Inflammatory macrophage treated with lipopolysaccharide for 1 hour (primary cell): Measurements from ENCODE around the gene PPP2R2C.
A peak's percentile ranks its signal among the peaks of the same experiment; 100 is the strongest.

Experiments used
- DNase-seq, 2 donors: peaks; one replicate each; pipeline ENCODE4 v3.0.0-alpha.2; 2020 to 2022

PPP2R2C gene

DNA sequence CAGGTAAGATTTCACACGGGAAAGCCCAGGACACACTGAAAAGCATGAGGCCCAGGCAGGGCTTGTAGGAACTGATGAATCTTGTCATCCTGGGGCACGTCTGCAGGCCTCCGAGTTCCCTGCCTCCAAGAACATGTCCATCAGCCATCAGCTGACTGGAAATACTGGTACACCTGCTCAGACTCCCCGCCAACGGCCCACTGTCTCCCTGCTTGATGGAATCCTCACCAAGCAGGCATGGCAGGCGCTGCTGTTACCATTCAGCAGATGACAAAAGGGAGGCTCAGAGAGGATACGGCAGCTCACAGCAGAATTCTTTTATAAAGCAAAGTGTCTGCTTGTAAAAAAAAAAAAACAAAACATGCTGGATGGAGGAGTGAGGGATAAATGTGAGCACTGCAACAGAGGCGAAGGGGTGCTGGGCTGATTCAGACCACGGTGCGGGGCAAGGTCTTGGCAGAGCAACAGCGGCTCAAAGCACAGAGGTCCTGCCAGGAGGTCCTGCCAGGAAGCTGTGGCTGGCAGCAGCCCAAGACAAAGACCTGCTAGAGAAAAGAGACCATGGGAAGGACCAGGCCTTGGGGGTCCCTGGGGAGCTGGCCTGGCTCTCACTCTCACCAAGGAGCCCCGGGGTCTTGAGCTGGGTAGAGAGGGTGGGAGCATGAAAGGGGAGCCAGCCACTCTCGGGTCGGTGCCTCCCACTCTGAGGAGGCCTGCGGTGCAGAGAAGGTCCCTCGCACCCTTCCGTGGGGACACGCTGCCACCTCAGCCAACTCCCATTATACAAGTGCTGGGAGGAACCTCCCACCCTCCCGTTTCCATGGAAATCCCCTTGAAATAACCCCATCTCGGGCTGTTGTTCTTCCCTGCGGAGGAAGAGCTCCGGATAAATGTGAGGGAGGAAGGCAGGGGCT is 25.6 kb downstream of the PPP2R2C start:
- DNase-seq: no peak

DNA sequence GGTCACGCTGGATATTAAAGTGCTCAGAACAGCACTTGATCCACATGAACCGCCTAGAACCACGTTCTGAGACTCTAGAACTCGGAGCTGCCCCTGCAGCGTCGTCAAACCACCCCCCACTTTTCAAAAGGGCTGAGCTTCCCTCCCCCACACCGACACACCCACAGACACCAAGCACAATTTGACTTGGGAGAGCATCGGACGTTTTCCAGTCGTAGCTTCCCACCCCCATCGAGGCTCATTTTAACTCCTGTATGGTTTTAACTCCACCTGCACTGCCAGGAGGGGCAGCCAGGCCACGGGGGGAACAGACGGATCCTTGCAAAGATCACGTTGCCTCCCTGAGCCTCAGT is 26.3 kb downstream of the PPP2R2C start:
- no peak for DNase-seq

DNA sequence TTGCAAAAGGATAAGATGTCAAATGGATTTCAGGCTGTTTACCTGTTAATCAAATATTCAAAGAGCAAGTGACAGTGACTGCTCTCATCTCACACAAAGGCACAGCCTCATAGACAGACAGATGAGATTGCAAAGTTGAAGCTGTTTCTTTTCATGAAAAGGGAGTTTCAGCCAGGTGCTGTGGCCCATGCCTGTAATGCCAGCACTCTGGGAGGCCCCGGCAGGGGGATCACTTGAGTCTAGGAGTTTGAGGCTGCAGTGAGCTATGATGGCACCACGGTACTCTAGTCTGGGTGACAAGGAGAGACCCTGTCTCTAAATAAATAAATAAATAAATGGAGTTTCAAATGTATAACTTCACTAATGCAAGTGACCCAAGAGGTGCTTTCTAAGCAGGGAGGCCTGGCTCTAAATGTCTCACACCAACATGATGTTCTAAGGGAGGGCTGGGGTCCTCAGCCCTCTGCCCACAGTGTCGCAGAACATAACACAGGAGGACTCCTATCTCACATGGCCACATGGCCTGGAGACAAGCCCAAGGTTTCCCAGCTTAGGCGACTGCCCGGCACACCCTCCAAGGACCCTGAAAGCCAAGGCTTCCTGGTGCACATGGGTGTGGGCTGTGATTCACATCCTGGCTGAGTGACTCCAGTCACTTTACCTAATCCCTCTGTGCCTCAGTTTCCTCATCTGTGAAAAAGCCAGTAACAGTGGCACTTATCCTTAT is 26.8 kb downstream of the PPP2R2C start:
- DNase-seq: no peak

DNA sequence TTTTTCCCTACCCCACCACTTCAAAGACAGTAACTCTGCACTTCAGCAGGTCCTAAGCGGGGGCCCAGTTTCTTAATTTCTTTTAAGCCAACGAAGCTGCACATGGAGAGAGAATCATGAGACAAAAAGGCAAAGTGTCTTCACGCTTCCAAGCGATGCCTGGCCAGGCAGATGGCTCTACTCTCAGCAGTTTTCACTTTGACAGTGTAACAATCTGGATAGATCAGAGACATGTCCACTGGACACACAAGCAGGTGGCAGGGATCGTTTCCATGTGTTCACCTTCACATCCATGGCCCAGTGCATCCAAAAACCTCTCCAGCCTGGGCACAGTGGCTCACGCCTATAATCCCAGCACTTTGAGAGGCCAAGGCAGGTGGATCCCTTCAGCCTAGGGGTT is 27.8 kb downstream of the PPP2R2C start:
- no peak for DNase-seq

DNA sequence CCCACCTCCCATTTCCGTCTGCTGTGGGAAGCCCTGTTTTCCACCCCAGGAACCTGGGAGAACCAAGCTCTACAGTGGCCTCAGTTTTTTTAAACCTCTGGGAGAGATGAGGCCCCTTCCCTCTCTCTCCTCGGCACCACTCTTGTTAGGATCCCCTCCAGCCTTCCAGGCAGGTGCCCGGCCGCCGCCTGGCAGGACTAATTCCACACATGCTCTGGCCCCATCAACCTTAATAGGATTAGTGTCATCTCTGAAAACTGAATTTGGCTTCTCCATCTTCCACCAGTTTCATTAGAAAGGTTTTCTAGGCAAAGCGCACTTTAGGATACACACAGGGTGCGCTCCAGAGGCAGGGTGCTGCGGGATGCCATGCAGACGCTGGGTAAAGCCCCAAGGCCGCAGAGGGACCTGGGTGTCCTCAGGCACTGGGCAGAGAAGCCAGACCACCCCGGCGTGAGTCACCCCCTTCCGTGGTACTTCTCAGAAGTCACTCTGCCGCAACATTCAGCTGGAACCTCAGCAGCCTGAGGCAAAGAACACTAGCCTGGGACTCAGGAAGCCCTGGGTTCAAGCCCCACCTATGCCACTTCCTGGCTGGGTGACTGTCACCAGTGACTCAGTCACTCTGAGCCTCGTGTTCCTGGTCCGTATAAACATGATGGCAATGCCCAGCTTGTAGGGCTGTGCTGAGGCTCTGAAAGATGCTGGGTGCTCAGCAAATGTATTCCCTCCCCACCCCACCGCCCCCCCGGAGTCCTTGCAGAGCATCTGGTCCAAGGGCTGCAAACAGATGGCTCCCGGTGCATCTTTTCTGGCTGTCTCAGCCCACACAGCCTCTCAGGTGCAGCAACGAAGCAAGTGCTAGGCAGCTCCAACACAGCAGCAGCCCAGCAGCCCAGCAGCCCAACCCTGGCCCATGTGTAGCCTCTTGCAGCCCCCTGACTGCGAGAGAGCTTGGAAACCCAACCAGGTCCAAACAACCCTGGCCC is 29.1 kb downstream of the PPP2R2C start:
- DNase-seq: no peak

DNA sequence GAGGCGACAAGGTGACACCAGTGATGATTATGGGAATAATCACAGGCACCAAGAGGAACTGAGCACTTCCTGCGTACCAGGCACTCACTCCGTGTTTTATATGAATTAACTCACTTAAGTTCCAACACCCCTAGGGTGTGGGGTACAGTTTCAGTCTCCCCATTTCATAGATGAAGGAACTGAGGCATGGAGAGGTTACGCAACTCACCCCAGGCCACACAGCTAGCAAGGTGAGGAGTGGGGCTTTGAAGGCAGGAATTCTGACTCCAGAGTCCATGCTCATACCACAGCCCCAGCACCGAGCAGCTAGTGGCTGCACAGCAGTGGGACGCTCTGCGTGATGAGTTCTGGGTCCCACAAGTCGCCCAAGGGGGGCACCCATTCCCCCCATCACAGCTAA is 29.9 kb downstream of the PPP2R2C start:
- DNase-seq: no peak

DNA sequence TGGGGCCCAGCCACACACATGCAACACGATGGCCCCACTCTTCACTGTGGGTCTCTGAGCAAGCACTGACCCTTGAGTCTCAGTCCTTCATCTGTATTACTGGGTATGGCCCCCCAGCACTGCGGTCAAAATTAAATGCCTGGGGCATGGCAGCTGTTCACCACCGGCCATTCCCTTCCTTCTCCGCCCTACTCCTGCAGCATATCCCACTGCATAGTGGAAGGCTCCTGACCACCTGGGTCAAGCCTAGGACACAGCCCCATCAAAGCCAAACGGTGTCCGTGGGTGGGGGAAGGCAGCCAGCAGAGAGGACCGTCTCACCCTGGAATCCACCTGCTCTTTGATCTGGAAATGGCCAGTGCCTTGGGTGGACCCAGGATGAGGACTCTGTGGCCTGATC is 30.7 kb downstream of the PPP2R2C start:
- no peak for DNase-seq

DNA sequence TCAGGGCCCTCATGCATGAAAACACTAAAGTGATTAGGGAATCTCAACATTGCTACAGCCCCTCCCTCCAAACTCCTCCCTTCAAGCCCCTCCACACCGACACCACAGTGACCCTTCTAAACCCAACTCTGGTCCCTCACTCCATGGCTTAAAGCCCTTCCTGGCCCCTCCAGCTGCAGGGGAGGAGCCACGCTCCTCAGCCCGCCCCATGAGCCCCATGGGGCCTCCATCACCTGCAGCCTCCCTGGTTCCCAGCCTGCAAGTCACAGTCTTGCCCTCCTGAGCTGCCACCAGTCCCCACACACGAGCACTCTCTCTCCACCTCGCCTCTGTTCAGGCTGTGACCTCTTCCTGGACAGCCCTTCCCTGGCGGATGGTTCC is 31.2 kb downstream of the PPP2R2C start:
- no peak for DNase-seq

DNA sequence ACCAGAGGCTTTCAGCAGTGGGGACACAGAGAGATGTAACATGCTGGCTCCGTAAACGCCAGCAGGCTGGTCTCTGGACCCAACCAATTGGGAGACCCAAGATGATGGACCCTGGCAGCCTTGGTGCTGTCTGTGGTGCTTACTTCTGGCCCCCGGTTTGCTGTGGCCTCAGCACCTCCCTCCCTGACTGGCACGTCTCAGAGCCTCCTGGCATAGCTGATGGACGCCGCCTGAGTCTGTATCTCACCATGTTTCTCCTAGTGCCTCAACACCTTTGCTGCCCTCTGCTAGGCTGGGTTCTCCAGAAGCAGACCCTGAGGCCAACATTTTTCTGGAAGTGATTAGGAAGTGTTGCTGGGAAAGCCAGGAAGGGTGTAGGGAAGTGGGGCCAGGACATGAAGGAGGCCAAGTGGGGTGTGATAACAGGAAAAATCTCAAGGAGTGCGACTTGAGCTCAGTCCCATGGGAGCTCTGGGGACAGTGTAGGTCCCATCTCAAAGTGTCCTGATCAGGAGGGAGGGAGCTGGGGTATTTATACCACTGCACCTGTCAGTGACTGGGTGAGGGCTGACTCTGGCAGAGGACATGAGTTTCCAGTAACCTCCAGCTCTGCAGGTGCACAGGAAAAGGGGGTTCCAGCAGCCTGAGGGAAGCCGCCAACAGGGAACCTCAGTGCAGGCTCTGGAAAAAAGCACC is 31.8 kb downstream of the PPP2R2C start:
- no peak for DNase-seq

DNA sequence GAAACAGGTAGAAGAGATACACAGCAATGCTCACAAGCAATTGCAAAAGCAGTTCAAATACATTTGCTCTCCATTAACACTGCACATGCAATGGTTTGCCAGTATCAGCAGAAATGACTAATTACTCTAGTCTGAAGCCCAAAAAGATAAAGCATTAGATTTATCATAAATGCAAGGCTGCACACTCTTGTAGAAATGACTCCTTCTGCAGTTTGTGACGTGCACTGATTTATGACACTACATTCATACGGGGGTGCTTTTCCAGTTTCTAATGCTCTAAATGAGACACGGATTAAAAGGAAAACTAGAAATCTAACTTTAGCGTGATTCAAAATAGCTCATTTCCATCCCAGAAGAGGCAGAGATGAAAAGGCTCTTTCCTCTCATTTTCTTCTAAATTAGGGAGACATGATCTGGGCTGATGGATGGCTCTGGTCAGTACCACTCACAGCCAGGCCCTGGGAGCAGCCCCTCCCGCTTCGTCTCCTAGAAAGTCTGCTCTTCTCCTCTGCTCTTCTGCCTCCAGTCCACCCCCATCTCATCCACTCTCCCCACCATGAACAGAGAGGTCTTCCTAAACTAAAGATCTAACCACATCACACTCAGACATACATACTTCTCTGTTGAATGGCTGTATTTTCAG is 33.2 kb downstream of the PPP2R2C start:
- DNase-seq: no peak

DNA sequence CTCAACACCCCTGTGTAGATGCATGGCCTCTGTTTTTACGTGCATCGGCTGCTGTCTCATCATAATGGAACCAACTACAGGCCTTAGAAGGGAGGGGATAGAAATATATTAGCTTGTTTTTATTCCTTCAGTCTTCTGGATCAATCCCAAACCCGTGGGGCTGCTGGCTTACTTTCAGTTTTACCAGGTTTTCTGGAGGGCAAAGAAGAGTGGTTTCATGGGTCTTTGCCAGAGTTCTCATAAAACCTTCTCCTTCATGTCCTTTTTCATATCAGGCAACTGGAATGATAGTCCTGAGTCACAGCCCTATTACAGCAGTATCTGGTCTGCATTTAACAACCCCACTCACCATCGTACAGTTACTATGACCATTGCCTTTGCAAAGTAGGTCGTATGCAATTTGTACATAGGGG is 34.6 kb downstream of the PPP2R2C start:
- no peak for DNase-seq

DNA sequence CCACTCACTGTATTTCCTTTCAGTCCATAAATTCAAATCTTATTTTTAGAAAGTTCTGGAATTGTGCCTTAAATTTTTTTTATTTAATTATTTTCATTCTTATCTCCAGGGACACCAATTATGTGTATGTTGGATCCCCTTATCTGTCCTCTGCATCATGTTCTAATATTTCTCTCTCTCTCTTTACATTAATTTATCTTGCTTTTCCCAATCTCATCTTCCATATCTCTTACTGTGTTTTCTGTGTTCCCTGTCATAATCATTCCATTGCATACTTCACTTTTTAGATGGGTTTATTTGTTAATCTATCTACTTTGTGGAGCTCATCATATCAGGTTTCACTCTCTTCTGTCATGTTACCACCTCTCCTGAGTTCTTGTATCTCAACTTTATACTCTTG is 37.4 kb downstream of the PPP2R2C start:
- DNase-seq: no peak

DNA sequence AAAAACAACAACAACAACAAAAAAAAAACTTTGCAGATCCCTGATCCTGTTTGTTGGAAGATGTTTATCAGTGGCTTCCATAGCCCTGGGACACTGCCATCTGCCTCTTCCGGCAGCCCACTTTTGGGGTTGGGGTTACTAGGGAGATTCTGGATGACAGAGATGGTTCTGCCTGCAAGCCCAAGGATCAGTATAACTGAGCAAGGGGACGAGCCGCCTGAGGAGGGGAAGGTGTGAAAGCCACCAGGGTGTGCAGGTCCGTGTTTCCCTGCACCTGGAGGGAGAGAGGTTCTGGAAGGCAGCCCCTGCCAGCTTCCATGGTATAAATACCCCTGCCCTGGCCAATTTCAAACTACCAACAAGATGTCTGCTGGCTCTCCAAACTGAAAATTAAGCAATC is 41.5 kb downstream of the PPP2R2C start:
- no peak for DNase-seq

DNA sequence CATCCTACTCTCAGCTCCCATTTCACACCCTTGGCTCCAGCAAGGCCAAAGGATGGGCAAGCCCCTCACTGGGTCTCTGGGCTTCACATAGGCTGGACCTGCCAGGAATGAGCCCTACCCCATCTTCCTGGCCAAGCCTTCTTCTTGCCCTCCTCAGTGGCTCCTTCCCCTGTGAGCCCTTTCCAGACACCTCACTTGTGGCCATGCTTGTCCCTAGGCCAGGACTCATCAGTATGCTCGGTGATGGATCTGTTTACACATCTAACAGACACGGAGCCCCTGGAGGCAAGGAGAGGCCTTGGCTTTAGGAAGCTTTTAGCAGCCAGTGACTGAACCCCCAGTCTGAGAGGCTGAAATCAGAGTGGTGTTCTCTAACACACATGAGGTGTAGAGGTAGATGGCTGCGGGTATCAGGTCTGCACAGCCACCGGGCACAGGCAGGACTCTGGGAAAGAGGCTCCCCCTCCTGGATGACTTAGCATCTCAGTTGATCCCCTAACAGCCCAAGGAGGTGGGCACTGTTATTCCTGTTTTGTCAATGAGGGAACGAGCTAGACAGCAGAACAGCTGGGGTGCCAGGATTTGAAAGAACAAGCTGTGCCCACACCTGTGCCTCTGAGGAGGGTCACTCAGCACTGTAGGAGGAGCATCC is 44.8 kb downstream of the PPP2R2C start:
- no peak for DNase-seq

DNA sequence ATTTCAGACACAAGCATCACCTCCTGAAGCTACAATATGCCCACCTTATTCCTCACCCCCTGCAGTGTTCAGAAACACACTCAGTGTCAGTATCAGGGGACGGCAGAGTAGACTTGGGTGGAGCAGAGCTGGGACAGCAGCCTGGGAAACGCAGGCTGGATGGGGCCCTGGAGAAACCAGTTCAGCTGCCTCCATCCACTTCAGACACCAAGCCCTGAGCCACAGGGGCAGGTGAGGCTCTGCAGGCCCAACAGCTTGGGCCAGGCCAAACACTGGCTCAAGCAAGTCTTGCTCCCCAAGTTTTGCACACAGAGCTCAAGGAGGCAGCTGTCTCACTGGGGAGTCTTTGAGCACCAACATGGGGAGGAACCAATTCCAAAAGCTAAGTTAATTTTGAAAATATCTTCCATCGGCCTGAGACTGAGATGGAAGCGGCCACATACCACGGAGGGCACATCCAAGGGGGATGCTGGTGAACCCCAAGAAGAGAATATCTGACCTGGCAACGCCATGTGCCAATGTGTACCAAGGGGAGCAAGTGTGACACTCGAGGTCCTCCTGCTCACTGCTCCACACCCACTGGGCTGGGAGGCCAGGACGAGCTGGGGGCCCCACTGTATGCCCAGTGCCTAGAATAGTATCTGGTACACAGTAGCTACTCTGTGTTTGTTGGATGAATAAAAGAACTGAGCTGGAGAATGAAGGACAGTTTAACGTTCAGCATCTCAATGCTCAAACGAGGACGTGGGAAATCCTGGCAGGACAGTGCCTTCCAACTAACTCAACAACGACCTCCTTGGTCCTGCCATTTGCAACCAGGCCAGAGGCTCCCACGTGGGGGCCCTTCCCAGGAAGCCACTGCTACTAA is 45.6 kb downstream of the PPP2R2C start:
- DNase-seq: no peak

DNA sequence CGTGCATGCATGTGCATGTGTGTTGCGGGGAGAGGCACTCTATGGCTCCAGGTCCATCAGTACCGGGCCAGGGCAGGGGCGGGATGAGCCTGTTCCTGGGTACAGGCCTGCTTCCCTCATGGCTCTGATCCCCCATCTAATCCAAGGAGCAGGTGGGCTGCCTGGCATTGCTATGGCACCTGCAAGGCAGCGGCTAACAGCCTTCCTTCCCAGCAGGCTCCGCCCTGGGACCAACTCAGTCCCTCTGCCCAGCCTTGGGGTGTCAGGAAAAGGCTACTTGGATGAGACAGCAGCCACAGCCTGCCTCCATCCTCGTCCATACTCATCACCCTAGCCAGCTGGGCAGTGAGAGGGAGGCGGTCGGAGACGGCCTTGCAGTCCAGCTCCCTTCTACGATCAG is 46.5 kb downstream of the PPP2R2C start:
- no peak for DNase-seq

GRCh38 chr4:6425336-6425735 is 47.1 kb downstream of the PPP2R2C start:
- no peak for DNase-seq

GRCh38 chr4:6424425-6424824 is 48.0 kb downstream of the PPP2R2C start:
- DNase-seq: no peak

- peak in 1 of 2 donors; percentile 0 for DNase-seq
These were observed 48.8 kb downstream of the PPP2R2C start for GRCh38 chr4:6423575-6423974.

GRCh38 chr4:6422866-6423265 is 49.5 kb downstream of the PPP2R2C start:
- no peak for DNase-seq
